CD4-positive, alpha-beta T cell treated with Interleukin-4 for 4 hours (primary cell): ENCODE results near the gene GNMT.
"Not testable (repeated sequence)": the region's sequence is repeated elsewhere in the genome, so short reads cannot be mapped to it uniquely, and the experiment has no call there.

Experiments
- DNase-seq: peaks from one replicate; pipeline ENCODE4 v3.0.0-alpha.2; 2020

Gene GNMT

DNA sequence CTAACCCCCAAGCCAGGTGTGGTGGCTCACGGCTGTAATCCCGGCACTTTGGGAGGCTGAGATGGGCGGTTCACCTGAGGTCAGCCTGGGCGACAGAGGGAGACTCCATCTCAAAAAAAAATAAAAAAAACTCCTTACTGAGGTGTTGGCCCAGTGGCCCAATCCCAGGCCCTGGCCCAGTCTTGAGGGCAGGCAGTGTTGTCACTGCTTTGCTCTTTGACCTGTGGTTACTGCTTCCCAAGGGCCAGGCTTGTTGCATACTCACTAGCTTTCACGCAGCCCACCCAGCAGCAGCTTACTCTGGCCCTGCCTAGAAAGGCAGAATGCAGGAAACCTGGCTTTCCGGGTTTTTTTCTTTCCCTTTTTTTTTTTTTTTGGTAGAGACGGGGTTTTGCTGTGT, 18.1 kb upstream of the GNMT start:
- no peak for DNase-seq

DNA sequence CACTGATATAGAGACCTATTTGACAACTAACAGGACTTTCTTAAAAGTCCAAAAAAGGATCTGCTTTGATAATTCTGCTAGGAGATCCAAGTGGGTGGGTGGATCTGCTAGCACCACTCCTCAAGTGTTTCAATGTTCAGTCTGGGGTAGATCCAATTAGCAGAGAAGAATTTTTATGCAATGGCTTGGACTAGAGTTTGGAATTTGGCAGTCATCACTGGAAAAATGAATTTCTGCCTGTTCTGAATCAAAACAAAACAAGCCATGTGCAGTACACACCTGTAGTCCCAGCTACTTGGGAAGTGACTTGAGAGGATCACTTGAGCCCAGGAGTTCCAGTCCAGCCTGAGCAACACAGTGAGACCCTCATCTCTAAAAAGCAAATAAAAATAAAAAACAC, 12.6 kb upstream of the GNMT start:
- no peak for DNase-seq

DNA sequence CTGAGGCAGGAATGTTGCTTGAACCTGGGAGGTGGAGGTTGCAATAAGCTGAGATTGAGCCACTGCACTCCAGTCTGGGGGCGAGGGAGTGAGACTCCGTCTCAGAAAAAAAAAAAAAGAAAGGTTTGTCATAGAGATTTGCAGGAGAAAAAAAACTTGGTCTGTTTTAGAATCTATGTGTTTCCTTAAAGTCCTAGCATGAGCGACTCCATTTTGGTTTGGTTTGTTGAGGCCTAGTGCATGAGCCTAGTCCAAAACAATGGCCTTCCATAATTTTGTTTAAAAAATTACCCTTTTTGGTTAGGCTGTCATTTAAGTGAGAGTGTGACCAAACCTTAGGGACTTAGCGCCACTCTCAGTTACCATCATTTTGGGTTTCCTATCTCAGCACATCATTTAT, 8.2 kb upstream of the GNMT start:
- no peak for DNase-seq

DNA sequence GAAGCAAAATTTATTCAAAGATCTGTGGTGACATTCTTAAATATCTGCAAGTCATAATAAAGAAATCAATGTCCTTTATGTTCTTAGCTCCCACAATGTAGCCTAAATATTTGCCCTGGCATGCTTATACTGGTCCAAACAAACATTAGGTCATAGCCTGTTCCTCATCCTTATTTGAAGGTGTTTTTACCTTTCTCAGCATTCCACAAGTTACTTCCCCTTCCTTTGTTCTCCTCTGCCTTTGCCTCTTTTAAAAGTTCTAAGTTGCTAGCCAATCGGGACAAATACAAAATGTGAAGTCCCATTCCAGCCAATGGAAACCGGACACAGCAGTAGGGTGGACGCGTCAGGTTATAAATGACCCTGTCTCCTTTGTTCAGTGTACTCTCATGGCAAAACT, 6.1 kb upstream of the GNMT start:
- not testable (repeated sequence) for DNase-seq

DNA sequence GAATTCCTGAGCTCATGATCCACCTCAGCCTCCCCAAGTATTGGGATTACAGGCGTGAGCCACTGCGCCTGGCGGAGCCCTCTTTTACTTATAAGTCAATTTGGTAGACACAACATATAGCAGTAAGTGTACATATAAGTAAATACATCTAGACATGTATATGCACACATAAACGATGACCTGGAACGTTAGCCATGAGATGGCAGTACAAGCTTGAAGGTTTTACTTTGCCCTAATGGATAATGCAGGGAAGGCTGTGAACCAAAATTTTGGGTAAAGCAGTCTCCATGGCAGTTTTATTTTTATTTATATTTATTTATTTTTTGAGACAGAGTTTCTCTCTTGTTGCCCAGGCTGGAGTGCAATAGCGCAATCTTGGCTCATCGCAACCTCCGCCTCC, 2.4 kb upstream of the GNMT start:
- no peak for DNase-seq

DNA sequence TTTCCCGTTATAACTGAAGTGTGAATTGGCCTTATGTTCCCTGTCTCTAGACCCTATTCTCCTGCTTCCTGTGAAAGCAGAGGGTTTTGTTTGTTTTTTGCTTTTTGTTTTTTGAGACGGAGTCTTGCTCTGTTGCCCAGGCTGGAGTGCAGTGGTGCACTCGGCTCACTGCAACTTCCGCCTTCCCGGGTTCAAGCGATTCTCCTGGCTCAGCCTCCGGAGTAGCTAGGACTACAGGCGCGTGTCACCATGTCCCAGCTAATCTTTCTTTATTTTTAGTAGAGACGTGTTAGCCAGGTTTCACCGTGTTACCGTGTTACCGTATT, 674 bp upstream of the GNMT start:
- no peak for DNase-seq

DNA sequence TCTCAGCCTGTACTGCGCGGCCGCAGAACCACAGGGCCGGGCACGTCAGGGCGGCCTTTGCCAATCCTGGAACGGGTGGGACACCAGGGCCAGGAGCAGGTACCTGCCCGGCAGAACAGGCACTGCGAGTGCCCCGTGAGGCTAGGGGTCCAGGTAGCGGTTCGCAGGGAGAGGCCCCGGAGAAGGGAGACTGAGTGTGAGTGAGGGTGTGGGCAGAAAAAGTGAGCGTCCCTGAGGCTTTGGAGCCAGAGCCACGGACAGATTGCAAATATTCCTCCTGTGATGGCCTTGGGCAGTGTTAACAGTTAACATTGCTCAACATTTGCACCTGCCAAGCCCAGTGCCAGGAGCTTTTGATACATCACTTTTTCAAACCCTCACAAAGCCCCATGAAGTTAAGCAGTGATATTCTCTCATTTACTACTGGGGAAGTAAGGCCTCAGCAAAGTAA, 491 bp downstream of the GNMT start:
- no peak for DNase-seq

DNA sequence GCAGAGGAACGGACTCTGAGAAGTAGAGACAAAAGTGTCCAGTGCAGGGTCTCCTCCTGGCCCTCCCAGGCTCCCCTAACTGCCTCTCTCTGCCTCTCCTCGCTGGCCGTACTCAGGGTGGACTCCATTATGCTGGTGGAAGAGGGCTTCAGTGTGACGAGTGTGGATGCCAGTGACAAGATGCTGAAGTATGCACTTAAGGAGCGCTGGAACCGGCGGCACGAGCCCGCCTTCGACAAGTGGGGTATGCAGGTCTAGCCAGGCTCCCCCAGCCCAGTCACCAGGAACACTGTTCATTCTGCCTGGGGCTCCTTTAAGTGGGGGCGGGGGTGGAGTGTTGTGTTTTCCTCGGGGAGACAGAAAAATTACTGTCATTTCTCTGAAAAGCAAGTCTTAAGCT, 1.5 kb downstream of the GNMT start:
- DNase-seq = no peak

DNA sequence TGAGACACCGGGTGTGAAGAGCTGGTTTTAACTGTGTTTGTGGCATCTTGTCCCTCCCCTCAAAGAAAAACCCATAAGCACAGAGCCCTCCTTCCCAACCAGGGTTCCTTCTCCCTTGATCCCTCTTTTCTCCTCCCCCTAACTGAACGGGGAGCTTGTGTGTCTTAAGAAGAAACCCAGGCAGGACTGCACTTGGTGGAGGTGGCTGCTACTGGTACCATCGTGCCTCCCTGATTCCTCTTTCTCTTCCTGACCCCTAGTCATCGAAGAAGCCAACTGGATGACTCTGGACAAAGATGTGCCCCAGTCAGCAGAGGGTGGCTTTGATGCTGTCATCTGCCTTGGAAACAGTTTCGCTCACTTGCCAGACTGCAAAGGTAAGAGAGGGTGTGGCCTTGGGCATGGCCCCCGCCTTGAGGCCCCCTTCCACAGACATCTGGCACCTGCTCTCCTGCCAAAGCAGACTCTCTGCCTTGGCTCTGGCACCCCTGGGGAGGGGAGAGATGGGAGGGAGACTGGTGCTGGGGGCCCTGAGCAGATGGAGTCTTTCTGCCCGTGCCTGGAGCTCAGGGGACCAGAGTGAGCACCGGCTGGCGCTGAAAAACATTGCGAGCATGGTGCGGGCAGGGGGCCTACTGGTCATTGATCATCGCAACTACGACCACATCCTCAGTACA, 2.1 kb downstream of the GNMT start:
- no peak for DNase-seq

DNA sequence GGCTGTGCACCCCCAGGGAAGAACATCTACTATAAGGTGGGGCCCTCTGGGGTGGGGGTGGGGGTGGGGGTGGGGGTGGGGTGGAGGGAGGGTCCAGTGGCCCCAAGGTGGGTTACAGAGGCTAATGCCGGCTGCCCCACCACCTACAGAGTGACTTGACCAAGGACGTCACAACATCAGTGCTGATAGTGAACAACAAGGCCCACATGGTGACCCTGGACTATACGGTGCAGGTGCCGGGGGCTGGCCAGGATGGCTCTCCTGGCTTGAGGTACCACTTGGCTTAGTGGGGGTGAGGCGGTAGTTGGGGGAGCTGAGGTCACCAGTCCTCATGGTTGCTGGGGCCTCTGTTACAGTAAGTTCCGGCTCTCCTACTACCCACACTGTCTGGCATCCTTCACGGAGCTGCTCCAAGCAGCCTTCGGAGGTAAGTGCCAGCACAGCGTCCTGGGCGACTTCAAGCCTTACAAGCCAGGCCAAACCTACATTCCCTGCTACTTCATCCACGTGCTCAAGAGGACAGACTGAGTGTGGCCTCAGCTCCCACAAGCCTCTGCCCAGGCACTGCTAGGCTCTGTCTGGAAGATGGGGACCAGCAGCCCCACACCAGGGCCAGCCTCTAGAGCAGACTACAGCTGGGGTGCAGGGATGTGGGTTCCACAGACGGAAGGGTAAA, 2.8 kb downstream of the GNMT start:
- no peak for DNase-seq

DNA sequence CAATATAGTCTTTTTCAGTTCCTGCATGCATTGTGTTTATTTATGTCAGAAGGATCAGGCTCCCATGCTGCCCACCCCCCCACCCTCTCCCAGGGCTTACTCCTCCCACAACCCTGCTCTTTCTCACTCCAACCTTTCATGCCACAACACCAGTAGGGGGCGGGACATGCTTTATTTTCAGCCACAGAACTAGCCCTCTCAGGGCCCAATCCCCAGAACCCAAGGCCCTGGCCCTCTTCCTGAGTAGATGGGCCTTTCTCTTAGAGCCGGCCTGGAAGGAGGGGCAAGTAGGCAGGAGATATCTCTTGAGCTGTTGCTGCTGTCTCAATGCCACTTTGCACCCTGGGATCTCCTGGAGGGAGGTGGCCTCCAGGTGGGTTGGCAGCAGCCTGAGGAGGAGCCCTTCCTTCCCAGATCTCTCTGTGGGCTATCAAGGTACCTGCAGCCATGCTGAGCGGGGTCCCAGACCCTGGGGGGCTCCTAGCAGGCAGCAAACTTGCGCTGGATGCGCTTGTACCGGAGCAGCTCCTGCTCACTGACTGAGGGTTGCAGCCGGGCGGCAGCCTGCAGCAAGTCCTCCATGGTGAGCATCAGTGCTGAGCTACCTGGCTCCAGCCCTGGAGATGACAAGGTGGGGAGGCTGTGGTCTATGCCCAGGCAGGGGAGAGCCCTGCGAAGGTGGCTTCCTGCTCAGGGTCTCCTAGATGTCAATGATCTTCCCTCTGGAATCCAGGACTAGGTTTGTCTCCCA, 3.5 kb downstream of the GNMT start:
- DNase-seq = peak; percentile 31

DNA sequence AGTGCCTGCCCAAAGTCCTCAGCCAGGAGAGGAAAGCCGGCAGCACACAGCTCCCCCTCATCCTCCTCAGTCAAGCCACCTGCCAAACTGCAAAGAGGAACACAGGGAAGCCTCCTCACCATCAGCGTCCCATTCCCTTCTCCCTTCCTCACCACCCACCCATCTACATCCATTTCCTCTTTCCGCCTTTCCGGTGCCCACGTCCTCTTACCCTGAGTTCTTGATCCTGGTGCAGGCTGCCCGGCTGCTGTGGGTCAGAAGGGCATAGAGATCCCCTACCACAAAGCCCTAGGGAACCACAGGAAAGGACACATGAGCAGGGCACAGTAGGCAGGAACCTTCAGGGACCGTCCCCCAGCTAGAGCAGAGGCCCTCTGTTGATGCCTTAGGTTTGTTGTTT, 6.0 kb downstream of the GNMT start:
- DNase-seq = no peak

DNA sequence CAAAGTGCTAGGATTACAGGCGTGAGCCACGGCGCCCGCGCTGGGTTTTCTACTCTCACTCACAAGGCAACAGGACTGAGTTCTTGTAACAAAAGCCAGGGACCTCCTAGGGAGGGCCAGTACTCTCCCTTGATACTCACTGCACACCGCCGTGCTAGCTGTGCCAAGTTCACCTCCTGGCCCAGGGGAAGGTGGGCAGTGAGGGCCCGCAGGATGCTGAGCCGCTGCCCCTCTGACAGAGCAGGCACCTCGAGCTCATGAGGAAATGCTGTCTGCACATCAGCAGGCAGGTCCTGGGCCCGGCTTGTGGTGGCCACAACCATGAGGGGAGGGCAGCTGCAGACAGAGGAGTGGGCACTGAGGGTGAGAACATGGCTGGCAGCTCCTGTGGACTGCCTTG, 6.7 kb downstream of the GNMT start:
- no peak for DNase-seq

DNA sequence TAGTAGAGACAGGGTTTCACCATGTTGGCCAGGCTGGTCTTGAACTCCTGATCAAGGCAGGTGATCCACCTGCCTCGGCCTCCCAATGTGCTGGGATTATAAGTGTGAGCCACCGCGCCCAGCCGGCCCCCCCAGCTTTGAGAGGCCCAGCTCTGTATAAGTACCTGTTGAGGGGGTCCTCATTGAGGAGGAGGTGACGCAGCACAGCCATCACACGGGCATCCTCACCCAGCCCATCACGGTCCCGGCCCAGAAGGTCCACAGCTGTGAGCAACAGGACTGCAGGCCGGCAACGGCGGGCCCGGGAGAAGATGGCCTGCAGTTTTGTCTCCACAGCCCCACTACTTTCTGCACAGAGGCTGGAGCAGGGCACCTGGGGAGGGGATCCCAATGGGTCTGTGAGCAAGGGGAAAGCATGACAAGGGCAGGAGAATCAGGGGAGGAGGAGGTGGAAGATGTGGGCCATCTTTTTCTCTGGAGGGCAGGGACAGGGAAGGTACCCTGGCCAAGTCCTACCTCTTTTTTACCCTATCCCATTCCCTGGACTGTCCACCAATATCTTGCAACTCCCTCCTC, 7.7 kb downstream of the GNMT start:
- DNase-seq = no peak

DNA sequence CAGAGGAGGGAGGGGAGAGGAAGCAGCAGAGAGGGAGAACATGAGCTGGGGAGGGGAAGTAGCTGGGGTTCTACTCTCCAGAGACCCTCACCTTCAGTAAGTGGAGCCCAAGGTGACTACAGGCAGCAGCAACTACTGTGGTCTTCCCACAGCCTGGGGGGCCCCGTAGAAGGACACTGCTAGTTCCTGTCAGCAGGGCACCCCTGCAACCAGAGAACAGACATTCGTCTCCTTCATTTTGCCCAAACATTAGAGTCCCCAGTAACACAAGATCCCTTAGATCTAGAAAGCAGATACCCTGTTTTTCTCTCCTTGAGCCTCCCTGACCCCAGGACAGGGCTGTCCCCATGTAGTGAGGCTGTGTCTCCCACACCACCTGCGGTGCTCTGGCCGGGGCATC, 8.2 kb downstream of the GNMT start:
- DNase-seq = no peak

DNA sequence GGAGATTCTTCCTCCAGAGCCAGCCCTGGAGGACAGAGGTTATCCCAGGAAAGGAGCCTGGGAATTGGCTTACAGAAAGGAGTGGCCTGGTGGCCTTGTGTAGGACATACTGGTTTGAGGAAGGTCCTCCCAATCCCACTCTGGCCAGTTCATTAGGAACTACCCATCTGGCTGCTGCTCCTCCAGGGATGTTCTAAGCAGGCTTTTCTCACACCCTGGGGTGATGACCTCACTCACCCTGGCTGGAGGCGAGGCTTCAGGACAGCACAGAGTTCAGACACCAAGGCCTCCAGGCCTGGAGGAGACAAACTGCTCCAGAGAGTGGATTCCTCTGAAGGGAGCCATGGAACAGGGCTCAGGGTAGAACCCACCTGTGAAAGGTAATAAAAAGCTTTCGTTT, 8.9 kb downstream of the GNMT start:
- no peak for DNase-seq

DNA sequence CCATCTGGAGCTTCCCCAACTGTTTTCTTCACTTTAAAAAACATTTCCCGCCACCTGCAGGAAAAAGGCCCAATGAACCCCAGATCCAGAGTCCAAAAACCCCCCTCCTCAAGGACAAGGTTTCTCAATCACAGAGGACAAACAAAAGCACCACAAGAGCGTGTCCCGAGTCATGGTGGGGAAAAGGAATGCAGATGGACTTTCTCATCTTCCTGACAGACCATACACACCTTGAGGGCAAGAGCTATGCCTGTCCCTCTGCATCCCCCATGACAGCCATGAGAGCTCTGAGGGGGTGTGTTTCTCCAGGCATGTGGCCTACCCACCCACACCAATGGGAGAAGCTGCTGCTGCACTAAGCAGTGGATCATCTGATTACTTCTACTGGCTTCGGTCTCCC, 9.4 kb downstream of the GNMT start:
- DNase-seq = no peak

DNA sequence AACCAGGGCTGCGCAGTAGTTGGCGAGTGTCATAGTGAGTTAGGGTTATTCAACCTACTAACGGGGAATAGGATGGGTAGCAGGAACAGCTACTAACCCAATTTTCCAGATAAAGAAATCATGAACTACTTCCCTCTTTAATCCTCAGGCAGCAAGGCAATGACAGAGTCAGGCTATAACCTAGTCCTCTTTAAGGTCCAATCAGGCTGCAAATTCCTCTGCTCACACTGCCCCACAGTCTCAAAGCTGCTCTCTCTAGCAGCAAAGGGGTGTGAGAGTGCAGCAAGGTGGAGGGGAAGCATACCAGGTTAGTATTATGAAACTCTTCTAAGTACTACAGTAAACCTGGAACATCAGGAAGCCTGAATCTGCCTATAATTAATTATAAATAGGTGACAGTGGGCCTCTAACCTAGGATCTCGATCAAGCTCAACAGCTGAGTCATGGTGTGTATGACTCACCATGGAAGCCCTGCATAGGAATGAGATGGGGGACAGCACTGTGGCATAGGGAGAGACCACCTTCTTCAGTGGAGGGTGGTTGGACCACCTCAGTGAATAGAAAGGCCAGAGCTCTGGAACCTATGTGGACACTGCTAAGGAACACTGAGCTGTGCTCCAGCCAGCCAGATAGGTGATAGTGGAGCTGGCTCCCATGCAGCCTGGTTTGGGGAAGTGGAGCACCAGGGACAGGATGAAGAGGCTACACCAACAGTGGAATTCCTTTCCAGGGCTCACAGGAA, 10.5 kb downstream of the GNMT start:
- DNase-seq = no peak

DNA sequence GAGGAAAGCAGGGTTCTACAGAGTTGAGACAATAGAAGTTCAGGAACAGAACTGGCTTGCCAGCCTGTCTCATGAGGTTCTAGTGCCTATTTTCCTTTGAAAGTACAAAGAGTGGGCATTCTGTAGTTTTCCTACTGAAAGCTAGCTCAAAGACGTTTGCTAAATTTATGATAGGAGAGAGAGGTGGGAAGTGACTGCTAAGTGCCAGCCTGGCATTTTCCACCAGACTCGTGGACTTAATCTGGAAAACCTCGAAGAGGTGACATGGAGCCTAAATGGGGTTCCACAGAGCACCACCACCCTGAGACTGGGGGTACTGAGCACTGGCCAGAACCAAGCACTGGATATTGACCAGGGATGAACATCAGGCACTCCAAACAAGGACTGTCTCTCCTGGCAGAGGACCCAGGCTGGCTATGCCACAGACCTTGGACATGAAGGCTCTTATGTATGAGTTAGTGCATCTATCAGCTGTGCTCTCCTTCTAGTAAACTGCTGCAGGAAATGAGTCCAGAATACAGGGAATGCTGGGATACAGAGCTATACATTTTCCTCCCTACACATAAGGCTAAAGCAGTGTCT, 11.3 kb downstream of the GNMT start:
- DNase-seq = no peak

DNA sequence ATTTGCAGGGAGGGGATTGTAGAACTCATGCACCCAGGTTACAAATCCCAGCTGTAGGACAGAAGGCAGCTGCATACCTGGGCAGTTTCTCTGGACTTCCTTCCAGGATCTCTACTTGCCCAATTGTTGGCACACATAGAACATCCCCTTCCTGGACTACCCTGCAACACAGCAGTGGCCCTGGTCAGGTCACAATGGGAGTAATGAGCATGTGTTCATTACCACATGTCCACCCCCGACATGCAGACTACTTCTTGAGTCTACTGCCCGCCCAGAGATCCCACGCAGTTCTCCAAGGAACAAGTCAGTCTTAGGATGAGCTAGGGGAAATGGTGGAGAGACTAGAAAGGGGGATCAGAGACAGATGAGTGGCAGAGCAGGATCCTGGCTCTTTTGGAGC, 13.4 kb downstream of the GNMT start:
- no peak for DNase-seq

DNA sequence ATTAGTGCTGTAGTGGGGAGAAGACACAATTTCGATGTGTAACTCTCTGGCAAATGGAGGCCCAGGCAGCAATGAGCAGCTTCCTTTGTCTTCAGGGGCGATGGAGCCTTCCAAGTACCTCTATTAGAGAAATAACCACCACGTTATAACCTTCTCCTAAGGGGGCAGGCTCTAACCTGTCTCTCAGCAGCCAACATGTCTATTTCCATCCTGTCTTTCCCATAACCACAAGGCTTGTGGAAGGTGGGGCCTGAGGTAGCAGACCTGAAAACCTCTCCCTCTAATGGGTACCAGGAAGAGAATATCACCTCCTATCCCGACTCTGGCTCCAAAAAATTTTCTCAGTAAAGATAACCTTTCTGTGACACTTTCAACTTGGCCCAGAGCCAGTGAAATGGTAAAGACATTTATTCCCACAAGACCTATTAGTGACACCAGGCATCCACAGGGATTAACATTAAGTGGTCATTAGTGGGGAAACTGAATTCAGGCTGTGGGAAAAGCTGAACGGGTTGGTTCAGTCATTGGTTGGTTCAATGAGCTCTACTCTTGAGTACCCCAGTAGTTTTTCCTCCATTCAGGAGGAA, 14.5 kb downstream of the GNMT start:
- no peak for DNase-seq

DNA sequence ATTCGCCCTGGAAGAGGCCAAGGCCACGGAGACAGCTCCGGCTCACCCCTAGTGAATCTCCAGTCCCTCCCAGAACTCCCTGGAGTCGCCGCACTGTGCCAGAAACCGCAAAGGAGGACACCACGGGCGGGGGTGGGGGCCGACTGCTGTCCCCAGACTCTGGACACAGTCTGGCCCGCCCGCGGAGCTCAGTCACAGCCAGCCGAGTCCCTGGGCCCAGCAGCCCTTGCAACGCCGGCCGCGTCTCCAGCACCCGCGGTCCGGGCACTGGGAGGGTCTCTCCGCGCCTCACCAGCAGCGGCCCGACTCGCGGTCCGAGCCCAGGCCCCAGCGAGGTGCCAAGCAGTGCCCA, 17.9 kb downstream of the GNMT start:
- DNase-seq = no peak
